Mucosa of stomach (tissue), 1 donor: ENCODE data around the gene STKLD1.

Experiments used
- H3K27me3 ChIP-seq: one replicate; pipeline ENCODE4 v1.7.0; 2013; ENCODE audit warnings: mild to moderate bottlenecking, low read length; ENCODE audit not compliant: control insufficient read depth, insufficient read depth
- H3K36me3 ChIP-seq: one replicate; pipeline ENCODE4 v1.7.0; 2013; ENCODE audit warnings: low read length; ENCODE audit not compliant: control insufficient read depth, insufficient read depth
- H3K4me1 ChIP-seq: one replicate; pipeline ENCODE4 v1.7.0; 2013; ENCODE audit warnings: mild to moderate bottlenecking, low read length; ENCODE audit not compliant: control insufficient read depth, insufficient read depth
- H3K4me3 ChIP-seq: one replicate; pipeline ENCODE4 v1.7.0; 2013; ENCODE audit warnings: low read length
- H3K9ac ChIP-seq: one replicate; pipeline ENCODE4 v1.7.0; 2013; ENCODE audit warnings: mild to moderate bottlenecking, low read length, moderate library complexity
- H3K9me3 ChIP-seq: one replicate; pipeline ENCODE4 v1.7.0; 2013; ENCODE audit warnings: mild to moderate bottlenecking, low read length, moderate library complexity; ENCODE audit not compliant: control insufficient read depth
- donor health status: Pancreatic carcinoma.

The STKLD1 gene

DNA sequence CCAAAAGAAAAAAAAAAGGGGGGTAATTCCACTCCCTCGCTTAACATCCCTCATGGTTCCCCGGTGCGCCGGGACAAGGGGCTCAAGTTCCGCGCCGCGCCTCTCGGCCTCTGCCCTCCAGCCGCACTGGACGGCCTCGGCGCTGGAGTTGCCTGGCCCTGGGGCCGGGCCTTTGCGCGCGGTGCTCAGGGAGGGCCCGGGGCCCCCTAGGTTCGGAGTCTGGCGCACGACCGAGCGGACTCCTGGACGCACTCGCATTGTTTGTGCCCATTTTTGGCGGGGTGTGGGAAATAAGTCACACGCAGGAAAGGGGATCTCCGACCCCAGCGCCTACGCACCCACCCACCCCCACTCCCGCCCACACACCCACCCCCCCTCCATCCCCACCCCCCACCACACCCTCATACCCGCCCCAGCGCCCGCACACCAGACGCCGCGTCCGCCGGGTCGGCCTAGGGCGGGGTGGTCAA, 28.6 kb upstream of the STKLD1 start:
- Histone ChIP-seq H3K9me3 (no peaks in the 10 kb centered on the region), H3K9ac (peak overlapping the region; percentile 96), H3K4me3 (peak overlapping the region; percentile 97), H3K4me1 (peaks cover 24% of the 10 kb centered on the region), H3K27me3 (no peaks in the 10 kb centered on the region), H3K36me3 (peaks cover 29% of the 10 kb centered on the region)

DNA sequence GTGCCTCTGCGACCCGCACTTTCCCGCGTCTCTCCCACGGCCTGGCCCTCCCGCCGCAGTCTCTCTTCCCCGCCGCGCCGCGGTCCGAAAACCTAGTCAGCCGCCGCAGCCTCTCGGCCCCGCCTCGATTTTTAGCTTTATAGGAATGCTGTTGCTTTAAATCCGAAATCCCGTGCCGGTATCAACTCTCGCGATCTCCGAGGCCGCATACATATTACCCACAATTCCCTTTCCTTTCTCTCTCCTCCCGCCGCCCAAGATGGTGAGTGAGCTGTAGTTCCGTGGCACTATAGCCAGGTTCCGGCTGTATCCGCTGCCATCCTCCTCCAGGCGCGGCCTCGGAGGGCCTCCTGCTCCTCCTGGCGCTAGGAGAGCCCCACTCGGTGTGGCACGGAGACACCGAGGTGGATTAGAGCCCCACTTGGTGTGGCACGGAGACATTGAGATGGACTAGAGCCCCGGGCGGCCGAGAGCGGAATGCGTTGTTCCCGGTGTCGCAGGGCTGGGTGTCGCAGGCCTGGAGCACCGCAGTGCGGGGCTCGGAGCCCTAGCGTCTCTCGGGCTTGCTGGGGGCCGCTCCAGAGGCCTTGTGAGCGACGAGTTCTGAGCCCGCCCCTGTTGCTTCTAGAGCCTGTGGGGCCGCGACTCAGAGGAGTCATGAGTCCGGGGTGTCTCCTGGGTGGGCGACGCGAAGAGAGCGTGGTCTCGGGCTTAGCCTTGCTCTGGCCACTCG, 28.0 kb upstream of the STKLD1 start, which contains the start of the genes MED22 and RPL7A:
MED22 (minus strand) TSS at position 147 of the 733 bp plus-strand sequence. CDS start 1,469 bp downstream, outside the sequence.
RPL7A (plus strand) TSS at position 234 of the 733 bp plus-strand sequence; CDS start at position 260, 26 bp downstream.
- peak within 1 kb of the TSS; percentile 96 for H3K9ac ChIP-seq
- no peaks in the 10 kb centered on the region for H3K27me3 ChIP-seq
- peaks cover 35% of the 10 kb centered on the region for H3K36me3 ChIP-seq
- H3K4me3 ChIP-seq = peak within 1 kb of the TSS; percentile 97
- H3K4me1 ChIP-seq = peaks cover 24% of the 10 kb centered on the region
- H3K9me3 ChIP-seq = no peaks in the 10 kb centered on the region

DNA sequence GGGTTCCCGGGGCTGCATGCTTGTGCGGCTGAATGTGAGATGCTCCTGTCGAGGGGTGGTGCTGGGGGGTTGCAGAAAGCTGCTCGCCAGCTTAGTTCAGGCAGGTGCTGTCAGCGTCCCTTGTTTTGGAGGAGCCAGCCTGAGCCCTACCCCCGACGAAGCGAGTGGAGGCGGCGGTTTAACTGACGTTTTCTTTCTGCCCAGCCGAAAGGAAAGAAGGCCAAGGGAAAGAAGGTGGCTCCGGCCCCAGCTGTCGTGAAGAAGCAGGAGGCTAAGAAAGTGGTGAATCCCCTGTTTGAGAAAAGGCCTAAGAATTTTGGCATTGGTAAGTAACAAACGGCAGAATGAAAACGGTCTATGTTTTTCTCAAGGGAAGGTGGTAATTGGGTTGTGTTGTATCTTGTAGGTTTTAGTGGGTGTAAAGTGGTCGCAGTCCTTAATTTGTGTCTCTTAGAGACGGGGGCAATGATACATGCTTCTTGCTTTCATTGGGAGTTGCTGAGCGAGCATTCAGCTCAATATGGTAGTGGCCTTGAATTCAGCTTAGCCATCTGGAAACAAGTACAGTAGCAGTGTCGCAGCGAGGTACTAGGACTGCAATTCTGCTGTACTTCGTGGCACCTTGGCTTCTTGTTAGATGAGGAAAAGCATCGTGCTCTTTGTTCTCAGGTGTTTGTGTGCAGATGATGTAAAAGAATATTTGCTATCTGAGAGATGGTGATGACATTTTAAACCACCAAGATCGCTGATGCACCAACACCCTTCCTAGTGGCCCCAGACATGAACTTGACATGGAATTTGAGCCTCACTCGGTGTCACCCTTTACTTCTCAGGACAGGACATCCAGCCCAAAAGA, 27.2 kb upstream of the STKLD1 start:
- Histone ChIP-seq H3K9ac (peak overlapping the region; percentile 96), H3K4me3 (peak overlapping the region; percentile 97), H3K9me3 (no peaks in the 10 kb centered on the region), H3K4me1 (peaks cover 24% of the 10 kb centered on the region), H3K36me3 (peaks cover 41% of the 10 kb centered on the region), H3K27me3 (no peaks in the 10 kb centered on the region)

DNA sequence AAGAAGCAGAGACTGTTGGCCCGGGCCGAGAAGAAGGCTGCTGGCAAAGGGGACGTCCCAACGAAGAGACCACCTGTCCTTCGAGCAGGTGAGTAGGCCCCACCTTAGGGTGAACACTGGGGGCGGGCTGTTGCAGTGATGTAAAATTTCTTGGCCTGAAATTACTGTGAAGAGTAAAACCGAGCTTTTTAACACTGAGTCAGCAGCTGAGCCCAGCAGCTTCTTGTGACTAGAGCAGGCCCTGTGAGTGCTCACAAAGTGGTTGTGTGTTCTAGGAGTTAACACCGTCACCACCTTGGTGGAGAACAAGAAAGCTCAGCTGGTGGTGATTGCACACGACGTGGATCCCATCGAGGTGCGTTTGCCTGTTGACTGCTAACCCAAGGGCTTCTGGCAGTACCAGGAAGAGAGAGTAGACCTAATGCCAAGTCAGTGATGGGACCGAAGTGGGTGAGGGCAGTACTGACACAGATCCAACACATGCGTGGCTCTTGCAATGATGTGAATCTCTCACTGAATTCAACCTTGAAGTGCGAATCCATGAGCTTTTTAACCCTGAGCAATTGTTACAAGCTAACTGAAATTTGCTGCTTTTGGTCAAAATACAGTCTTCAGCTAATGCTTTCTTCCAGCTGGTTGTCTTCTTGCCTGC, 26.1 kb upstream of the STKLD1 start:
- H3K4me1 ChIP-seq = peaks cover 27% of the 10 kb centered on the region
- H3K9me3 ChIP-seq = no peaks in the 10 kb centered on the region
- peaks cover 40% of the 10 kb centered on the region for H3K36me3 ChIP-seq
- H3K4me3 ChIP-seq = no peak overlapping the region
- H3K9ac ChIP-seq = peak overlapping the region; percentile 96
- no peaks in the 10 kb centered on the region for H3K27me3 ChIP-seq

DNA sequence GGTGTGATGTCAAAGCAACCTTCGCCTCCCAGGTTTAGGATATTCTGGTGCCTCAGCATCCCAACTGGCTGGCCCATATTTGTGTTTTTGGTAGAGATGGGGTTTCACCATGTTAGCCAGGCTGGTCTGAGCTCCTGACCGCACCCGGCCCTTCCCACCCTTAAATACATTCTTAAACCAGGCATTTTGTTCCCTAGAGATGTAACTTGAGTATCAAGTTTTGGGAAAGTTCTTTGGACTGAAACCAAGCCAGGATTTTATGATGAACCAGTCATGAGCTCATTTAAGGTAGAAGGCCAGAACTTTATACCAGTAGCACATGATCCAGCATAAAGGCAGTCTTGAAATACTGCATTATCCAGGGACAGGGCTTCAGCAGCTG, 24.6 kb upstream of the STKLD1 start:
- H3K4me1 ChIP-seq = peaks cover 26% of the 10 kb centered on the region
- no peaks in the 10 kb centered on the region for H3K27me3 ChIP-seq
- no peak overlapping the region for H3K9ac ChIP-seq
- H3K4me3 ChIP-seq = no peak overlapping the region
- H3K9me3 ChIP-seq = no peaks in the 10 kb centered on the region
- peaks cover 32% of the 10 kb centered on the region for H3K36me3 ChIP-seq

DNA sequence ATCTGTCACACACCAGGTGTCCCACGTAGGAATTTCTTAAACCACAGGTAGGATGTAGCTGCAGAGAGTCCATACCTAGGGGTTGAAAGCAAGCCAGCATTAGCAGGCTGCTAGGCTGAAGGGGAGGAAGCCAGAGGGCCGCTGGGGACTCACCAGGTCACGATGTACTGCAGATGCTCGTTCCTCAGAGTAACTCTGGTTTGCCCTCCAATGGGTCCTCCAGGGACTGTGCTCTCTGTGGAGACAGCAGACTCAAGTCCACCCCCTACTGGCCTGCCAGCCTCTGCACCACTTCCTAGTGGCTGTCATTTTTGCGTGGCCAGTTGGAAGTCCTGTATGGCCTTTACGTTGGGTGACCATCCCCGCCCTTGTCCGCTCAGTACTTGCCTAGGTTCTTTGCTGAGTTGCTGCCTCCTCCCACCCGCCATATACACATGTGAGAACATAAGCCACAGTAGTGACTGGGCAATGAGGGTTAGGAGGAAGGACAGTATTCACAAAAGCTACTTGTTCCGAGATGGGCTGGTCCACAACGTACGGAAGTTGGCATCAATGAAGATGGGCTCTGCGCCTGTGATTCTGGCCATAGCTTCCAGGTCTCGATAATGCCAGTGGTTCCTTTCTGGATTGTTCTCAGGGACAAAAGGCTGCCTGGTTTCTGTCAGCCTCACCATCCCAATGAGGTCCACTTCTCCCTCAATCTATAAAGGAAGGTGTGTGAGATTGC, 24.1 kb upstream of the STKLD1 start:
- Histone ChIP-seq H3K9me3 (no peaks in the 10 kb centered on the region), H3K27me3 (no peaks in the 10 kb centered on the region), H3K36me3 (peaks cover 32% of the 10 kb centered on the region), H3K9ac (no peak overlapping the region), H3K4me3 (no peak overlapping the region), H3K4me1 (peaks cover 23% of the 10 kb centered on the region)

DNA sequence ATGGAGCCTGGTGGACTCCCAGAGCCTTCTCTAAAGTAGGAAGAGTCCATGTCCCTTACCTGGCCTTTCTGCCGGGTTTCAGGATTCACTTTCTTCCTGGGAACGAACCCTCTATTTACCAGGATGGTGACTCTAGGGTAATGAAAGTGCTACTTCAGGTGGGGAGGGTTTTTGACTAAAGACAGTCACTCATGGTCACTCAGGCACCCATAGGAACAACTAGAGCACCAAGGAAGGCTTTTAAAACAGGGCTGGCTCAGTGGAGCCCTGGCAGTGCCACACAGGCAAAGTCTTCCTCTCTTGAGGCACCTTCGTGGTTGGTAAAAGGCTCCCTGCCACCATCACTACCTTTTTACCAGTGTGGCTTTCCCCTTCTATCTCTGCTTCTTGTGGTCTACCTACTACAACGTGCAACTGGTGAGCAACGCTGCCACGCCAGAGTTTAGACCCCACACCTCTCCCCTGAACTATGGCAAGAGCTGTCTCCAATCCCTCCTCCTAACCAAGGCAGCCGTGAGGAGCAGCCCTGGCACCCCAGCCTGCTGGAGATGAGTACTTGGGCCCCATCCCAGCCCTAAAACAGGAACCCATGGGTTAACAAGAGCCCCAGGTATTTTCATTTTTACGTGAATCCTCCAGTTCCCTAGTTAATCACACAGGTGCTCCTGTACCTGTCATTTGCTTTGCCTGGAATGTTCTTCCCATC, 23.4 kb upstream of the STKLD1 start:
- no peaks in the 10 kb centered on the region for H3K9me3 ChIP-seq
- H3K4me3 ChIP-seq = no peak overlapping the region
- no peak overlapping the region for H3K9ac ChIP-seq
- peaks cover 32% of the 10 kb centered on the region for H3K36me3 ChIP-seq
- peaks cover 29% of the 10 kb centered on the region for H3K4me1 ChIP-seq
- H3K27me3 ChIP-seq = no peaks in the 10 kb centered on the region

DNA sequence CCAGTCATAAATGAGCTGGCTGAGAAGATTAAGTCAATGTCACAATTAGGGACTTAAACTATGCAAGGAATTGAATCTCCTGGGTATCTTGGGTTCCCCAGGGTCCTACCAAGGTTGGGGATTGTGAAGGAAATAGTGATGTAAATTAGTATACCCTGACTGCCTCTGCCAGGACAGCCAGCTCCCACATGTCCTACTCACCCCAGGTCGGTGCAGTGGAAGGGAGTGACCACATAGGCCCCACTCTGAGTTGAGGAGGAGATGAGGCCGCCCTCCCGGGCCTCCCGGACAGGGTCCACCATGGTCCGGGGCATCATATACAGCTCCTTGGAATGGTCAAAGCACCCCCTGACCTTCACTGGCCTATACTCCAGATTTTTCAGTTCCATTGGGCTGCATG, 22.6 kb upstream of the STKLD1 start:
- no peaks in the 10 kb centered on the region for H3K9me3 ChIP-seq
- H3K4me3 ChIP-seq = no peak overlapping the region
- no peaks in the 10 kb centered on the region for H3K27me3 ChIP-seq
- peak overlapping the region; percentile 12 for H3K9ac ChIP-seq
- H3K4me1 ChIP-seq = peaks cover 37% of the 10 kb centered on the region
- H3K36me3 ChIP-seq = peaks cover 32% of the 10 kb centered on the region

DNA sequence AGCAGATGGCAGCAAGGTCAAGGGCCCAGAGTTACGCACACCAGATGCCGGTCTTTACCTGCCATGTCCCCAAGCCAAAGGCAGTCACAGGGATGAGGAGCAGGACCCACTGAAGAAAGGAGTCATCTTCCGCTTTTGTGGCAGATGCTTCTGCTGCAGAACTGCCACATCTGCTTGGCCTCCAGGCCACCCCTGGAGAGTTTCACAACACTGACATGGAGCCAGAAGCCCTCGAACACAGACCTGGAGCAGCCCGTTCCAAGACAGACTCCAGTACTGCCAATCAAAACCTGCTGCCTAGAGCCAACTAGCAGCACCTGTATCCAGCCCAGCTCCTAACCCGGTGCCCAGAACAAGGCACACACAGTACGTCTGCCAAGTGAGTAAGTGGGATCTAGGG, 21.4 kb upstream of the STKLD1 start:
- H3K4me3 ChIP-seq = no peak overlapping the region
- H3K9ac ChIP-seq = no peak overlapping the region
- H3K36me3 ChIP-seq = peaks cover 23% of the 10 kb centered on the region

DNA sequence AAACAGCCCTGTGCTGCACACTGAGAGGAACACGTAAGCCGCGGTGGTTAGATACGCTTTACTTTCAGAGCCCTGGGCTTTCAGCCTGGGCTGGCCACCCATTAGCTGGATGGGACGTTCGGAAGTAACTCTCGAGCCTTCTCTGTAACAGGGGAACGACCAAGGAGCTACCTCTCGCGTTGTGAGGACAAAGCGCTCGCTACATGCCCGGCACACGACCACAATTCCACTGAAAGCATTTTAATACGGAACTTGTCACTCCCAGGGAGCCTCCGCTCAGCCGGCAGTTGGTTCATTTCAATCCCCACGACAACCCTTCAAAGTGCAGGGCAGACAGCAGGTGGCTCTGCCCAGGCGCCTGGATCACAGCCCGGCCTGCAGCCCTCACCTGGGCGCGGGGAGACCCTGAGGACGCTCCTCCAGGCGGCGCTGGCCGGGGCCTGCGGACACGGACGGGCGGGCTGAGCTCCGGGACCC, 20.2 kb upstream of the STKLD1 start:
- H3K36me3 ChIP-seq = peaks cover 22% of the 10 kb centered on the region

More for the DNA sequence above, 21.4 kb upstream of the STKLD1 start:
- H3K9me3 ChIP-seq = no peaks in the 10 kb centered on the region
- peaks cover 31% of the 10 kb centered on the region for H3K4me1 ChIP-seq
- H3K27me3 ChIP-seq = no peaks in the 10 kb centered on the region

More for the DNA sequence above, 20.2 kb upstream of the STKLD1 start:
- Histone ChIP-seq H3K9me3 (no peaks in the 10 kb centered on the region), H3K9ac (peak overlapping the region; percentile 75), H3K4me3 (peak overlapping the region; percentile 22), H3K4me1 (peaks cover 42% of the 10 kb centered on the region), H3K27me3 (no peaks in the 10 kb centered on the region)
